HepG2 (cell line): ENCODE data around the gene MVK. TPM values are rescaled to one million over a fixed set of nuclear protein-coding genes. Genes with fewer than 3 reads are reported as not detected.

Source experiments
- CCDC6 ChIP-seq: sonication (generic); formaldehyde crosslinking; IDR thresholded peaks from 2 replicates; pipeline ENCODE4 v1.8.1; 2022; ENCODE audit warnings: mild to moderate bottlenecking, missing genetic modification reagents, moderate library complexity
- MBNL3 ChIP-seq: fragments of 250-450 bp; sonication (Bioruptor Pico); conservative IDR thresholded peaks from 2 replicates; pipeline ENCODE4 v1.8.0; 2022; ENCODE audit warnings: mild to moderate bottlenecking, inconsistent platforms
- MEIS2 ChIP-seq: sonication (generic); formaldehyde crosslinking; IDR thresholded peaks from 2 replicates; pipeline ENCODE4 v1.9.0; 2021; ENCODE audit warnings: mild to moderate bottlenecking, missing genetic modification reagents
- RBM22 ChIP-seq: fragments of 200-400 bp; formaldehyde crosslinking; optimal IDR thresholded peaks from 2 replicates; pipeline ENCODE3; 2017; ENCODE audit warnings: mild to moderate bottlenecking, low read length, moderate library complexity
- SIX4 ChIP-seq: sonication (generic); formaldehyde crosslinking; IDR thresholded peaks from 2 replicates; pipeline ENCODE4 v1.4.0; 2020; ENCODE audit warnings: missing genetic modification reagents
- SMC3 ChIP-seq: IDR thresholded peaks from 2 replicates; pipeline ENCODE4 v1.6.1; 2011; ENCODE audit warnings: low read length, improper control_type of control experiment
- SRY ChIP-seq: sonication (generic); formaldehyde crosslinking; IDR thresholded peaks from 2 replicates; pipeline ENCODE4 v1.8.0; 2022; ENCODE audit warnings: mild to moderate bottlenecking, missing genetic modification reagents
- ZNF713 ChIP-seq: sonication (generic); formaldehyde crosslinking; IDR thresholded peaks from 2 replicates; pipeline ENCODE4 v1.4.0; 2020; ENCODE audit warnings: mild to moderate bottlenecking, missing genetic modification reagents
- ZNF768 ChIP-seq: sonication (generic); formaldehyde crosslinking; IDR thresholded peaks from 2 replicates; pipeline ENCODE4 v1.4.0; 2020; ENCODE audit warnings: missing genetic modification reagents
- ZNF781 ChIP-seq: sonication (generic); formaldehyde crosslinking; IDR thresholded peaks from 2 replicates; pipeline ENCODE4 v1.5.1; 2020; ENCODE audit warnings: borderline replicate concordance, mild to moderate bottlenecking, missing genetic modification reagents; ENCODE audit errors: not compliant biosample characterization
- polyA plus RNA-seq, 8 experiments: library from polyadenylated mRNA; depleted of rRNA in 3 of 8; stranded (reverse) in 7 of 8; unstranded in 1 of 8; fragments of >200 nt; fragmentation: Illumina TruSeq in 4 of 8; extraction: Trizol in 4 of 8; gene quantifications; 2 replicates each; pipeline versions ENCODE4 v1.2.1 to v1.2.3, GENCODE V29; 2011 to 2016; ENCODE audit warnings: low read depth in 4 of 8, missing spikeins in 1 of 8, mixed read lengths in 1 of 8; ENCODE audit not compliant: insufficient read depth in 1 of 8
- total RNA-seq, 5 experiments: library from RNA; depleted of rRNA; stranded (reverse); fragments of >200 nt; fragmentation: Illumina TruSeq; extraction: Trizol; gene quantifications; 2 replicates each; pipeline ENCODE4 v1.2.3, GENCODE V29; 2016; ENCODE audit warnings: low read depth in 1 of 5
- TF ChIP-seq, protein P1 (sequence below): sonication (generic); formaldehyde crosslinking; IDR thresholded peaks from 2 replicates; pipeline ENCODE4 v1.5.1; 2020; ENCODE audit warnings: mild to moderate bottlenecking, missing genetic modification reagents, borderline replicate concordance
- TF ChIP-seq, protein P2 (sequence below): sonication (generic); formaldehyde crosslinking; IDR thresholded peaks from 2 replicates; pipeline ENCODE4 v1.4.0; 2020; ENCODE audit warnings: missing genetic modification reagents, low read depth, mild to moderate bottlenecking, borderline replicate concordance
- TF ChIP-seq, protein P3 (sequence below): sonication (generic); formaldehyde crosslinking; IDR thresholded peaks from 2 replicates; pipeline ENCODE4 v1.4.0; 2020; ENCODE audit warnings: missing genetic modification reagents, borderline replicate concordance
- TF ChIP-seq, protein P4 (sequence below): IDR thresholded peaks from 2 replicates; pipeline ENCODE4 v1.6.1; 2016; ENCODE audit warnings: mild to moderate bottlenecking

MVK gene
- total and polyA plus RNA-seq, 2 of the 13 experiments (the other 11 are each of a cell fraction or from before 2014, with no cell fraction given) = 11.6 to 66.9 TPM

DNA sequence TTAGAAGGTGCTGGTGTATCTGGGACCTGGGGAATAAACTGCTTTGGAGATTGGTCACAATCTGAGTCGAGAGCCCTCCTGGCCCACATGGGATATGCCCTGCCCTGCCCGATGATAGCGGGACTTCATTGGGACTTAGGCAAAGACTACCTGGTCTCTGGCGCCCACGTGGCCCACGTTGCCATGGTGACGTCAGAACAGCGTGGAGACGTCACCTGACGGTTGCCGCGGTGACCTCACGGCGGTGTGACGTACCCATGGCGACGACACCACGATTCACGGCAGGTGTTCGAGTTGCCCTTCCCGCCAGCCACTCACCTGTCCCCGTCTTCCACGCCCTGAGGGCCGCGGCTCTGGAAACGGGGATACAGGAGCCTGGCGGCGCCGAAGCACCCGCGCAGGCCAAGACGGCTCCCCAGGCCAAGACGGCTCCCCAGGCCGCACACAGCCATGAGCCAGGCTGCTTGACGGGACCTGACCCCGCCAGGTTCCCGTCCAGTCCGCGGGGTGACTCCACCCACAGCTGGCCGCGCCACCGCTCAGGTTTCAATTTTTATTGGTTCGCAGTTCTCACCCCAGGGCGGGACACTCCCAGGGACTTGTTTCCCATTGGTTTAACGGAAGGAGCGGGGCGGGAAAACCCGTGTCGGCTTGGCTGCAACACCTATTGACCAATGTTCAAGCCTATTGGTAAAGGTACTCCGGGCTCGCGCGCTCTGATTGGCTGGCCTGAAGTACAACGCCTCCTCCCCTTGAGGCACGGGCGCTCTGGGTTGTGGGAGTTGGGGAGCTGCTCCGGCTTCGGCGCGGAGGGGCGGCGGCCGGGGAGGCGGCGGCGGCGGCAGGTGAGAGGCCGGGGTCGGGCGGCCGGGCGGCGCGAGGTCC is at the start of gene MVK, which contains the start of gene MMAB (continued):
- TF ChIP-seq, protein P1, sequence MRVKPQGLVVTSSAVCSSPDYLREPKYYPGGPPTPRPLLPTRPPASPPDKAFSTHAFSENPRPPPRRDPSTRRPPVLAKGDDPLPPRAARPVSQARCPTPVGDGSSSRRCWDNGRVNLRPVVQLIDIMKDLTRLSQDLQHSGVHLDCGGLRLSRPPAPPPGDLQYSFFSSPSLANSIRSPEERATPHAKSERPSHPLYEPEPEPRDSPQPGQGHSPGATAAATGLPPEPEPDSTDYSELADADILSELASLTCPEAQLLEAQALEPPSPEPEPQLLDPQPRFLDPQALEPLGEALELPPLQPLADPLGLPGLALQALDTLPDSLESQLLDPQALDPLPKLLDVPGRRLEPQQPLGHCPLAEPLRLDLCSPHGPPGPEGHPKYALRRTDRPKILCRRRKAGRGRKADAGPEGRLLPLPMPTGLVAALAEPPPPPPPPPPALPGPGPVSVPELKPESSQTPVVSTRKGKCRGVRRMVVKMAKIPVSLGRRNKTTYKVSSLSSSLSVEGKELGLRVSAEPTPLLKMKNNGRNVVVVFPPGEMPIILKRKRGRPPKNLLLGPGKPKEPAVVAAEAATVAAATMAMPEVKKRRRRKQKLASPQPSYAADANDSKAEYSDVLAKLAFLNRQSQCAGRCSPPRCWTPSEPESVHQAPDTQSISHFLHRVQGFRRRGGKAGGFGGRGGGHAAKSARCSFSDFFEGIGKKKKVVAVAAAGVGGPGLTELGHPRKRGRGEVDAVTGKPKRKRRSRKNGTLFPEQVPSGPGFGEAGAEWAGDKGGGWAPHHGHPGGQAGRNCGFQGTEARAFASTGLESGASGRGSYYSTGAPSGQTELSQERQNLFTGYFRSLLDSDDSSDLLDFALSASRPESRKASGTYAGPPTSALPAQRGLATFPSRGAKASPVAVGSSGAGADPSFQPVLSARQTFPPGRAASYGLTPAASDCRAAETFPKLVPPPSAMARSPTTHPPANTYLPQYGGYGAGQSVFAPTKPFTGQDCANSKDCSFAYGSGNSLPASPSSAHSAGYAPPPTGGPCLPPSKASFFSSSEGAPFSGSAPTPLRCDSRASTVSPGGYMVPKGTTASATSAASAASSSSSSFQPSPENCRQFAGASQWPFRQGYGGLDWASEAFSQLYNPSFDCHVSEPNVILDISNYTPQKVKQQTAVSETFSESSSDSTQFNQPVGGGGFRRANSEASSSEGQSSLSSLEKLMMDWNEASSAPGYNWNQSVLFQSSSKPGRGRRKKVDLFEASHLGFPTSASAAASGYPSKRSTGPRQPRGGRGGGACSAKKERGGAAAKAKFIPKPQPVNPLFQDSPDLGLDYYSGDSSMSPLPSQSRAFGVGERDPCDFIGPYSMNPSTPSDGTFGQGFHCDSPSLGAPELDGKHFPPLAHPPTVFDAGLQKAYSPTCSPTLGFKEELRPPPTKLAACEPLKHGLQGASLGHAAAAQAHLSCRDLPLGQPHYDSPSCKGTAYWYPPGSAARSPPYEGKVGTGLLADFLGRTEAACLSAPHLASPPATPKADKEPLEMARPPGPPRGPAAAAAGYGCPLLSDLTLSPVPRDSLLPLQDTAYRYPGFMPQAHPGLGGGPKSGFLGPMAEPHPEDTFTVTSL (CRISPR knock-in tag) = no peak
- TF ChIP-seq CCDC6 (CRISPR knock-in tag) = no peak; the same call in 1 of the 2 replicates
- TF ChIP-seq SIX4 (CRISPR knock-in tag) = peak; percentile 29; the same call in 1 of the 2 replicates
- TF ChIP-seq, protein P2, sequence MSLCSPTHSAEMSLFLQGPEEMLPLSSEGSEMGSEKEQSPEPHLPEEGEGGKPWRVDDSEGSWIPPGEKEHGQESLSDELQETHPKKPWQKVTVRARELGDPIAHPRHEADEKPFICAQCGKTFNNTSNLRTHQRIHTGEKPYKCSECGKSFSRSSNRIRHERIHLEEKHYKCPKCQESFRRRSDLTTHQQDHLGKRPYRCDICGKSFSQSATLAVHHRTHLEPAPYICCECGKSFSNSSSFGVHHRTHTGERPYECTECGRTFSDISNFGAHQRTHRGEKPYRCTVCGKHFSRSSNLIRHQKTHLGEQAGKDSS = peak; percentile 95; the same call in 1 of the 2 replicates
- peak; percentile 80 for TF ChIP-seq MEIS2 (CRISPR knock-in tag)
- TF ChIP-seq, protein P3, sequence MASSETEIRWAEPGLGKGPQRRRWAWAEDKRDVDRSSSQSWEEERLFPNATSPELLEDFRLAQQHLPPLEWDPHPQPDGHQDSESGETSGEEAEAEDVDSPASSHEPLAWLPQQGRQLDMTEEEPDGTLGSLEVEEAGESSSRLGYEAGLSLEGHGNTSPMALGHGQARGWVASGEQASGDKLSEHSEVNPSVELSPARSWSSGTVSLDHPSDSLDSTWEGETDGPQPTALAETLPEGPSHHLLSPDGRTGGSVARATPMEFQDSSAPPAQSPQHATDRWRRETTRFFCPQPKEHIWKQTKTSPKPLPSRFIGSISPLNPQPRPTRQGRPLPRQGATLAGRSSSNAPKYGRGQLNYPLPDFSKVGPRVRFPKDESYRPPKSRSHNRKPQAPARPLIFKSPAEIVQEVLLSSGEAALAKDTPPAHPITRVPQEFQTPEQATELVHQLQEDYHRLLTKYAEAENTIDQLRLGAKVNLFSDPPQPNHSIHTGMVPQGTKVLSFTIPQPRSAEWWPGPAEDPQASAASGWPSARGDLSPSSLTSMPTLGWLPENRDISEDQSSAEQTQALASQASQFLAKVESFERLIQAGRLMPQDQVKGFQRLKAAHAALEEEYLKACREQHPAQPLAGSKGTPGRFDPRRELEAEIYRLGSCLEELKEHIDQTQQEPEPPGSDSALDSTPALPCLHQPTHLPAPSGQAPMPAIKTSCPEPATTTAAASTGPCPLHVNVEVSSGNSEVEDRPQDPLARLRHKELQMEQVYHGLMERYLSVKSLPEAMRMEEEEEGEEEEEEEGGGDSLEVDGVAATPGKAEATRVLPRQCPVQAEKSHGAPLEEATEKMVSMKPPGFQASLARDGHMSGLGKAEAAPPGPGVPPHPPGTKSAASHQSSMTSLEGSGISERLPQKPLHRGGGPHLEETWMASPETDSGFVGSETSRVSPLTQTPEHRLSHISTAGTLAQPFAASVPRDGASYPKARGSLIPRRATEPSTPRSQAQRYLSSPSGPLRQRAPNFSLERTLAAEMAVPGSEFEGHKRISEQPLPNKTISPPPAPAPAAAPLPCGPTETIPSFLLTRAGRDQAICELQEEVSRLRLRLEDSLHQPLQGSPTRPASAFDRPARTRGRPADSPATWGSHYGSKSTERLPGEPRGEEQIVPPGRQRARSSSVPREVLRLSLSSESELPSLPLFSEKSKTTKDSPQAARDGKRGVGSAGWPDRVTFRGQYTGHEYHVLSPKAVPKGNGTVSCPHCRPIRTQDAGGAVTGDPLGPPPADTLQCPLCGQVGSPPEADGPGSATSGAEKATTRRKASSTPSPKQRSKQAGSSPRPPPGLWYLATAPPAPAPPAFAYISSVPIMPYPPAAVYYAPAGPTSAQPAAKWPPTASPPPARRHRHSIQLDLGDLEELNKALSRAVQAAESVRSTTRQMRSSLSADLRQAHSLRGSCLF = no peak; the same call in 1 of the 2 replicates
- TF ChIP-seq, protein P4, sequence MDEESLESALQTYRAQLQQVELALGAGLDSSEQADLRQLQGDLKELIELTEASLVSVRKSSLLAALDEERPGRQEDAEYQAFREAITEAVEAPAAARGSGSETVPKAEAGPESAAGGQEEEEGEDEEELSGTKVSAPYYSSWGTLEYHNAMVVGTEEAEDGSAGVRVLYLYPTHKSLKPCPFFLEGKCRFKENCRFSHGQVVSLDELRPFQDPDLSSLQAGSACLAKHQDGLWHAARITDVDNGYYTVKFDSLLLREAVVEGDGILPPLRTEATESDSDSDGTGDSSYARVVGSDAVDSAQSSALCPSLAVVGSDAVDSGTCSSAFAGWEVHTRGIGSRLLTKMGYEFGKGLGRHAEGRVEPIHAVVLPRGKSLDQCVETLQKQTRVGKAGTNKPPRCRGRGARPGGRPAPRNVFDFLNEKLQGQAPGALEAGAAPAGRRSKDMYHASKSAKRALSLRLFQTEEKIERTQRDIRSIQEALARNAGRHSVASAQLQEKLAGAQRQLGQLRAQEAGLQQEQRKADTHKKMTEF (CRISPR knock-in tag) = peak; percentile 85
- peak; percentile 63 for TF ChIP-seq ZNF768 (CRISPR knock-in tag)
- no peak for TF ChIP-seq SMC3
- 0 out of 2 replicates have a peak, but pooled peaks have one; percentile 62 for TF ChIP-seq ZNF713 (CRISPR knock-in tag)
- TF ChIP-seq ZNF781 (CRISPR knock-in tag) = peak; percentile 95
- 0 out of 2 replicates have a peak, but pooled peaks have one; percentile 73 for TF ChIP-seq SRY (CRISPR knock-in tag)
- peak; percentile 89 for TF ChIP-seq RBM22
- TF ChIP-seq MBNL3 (CRISPR knock-in tag) = no peak
